Measurements from ENCODE around the gene BANP.

DNA sequence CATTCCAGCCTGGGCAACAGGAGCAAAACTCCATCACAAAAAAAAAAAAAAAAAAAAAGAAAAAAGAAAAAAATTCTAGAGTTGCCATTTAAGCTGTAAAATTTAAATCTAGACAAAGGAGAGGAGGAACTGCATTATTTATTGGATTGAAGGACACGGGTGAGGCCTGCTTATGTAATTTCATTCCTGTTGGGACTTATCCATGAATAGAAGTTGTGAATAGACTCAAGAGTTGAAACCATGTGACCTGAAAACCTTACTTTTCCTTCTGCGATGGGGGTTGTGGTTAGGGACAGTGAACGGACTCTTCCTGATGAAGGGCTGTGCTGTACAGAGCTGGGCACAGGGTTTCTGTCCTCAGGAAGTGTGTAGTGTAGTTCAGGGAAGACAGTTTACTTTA lies 22.5 kb downstream of the BANP start:
- TF ChIP-seq, protein P1, sequence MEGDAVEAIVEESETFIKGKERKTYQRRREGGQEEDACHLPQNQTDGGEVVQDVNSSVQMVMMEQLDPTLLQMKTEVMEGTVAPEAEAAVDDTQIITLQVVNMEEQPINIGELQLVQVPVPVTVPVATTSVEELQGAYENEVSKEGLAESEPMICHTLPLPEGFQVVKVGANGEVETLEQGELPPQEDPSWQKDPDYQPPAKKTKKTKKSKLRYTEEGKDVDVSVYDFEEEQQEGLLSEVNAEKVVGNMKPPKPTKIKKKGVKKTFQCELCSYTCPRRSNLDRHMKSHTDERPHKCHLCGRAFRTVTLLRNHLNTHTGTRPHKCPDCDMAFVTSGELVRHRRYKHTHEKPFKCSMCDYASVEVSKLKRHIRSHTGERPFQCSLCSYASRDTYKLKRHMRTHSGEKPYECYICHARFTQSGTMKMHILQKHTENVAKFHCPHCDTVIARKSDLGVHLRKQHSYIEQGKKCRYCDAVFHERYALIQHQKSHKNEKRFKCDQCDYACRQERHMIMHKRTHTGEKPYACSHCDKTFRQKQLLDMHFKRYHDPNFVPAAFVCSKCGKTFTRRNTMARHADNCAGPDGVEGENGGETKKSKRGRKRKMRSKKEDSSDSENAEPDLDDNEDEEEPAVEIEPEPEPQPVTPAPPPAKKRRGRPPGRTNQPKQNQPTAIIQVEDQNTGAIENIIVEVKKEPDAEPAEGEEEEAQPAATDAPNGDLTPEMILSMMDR (IDR thresholded peaks at IDR 0.05), result no peak
- no peak for TF ChIP-seq EZH2 (IDR thresholded peaks at IDR 0.05)
- TF ChIP-seq EZH2phosphoT487 (IDR thresholded peaks at IDR 0.05), result no peak

All from neural progenitor cell (in vitro differentiated cells).